K562 (cell line): ENCODE measurements around the gene IDUA. TPM values are rescaled to one million over a fixed set of nuclear protein-coding genes. Genes with fewer than 3 reads are reported as not detected.

Source experiments
- BDP1 ChIP-seq: IDR thresholded peaks from 3 replicates; pipeline ENCODE4 v1.6.1; 2011; ENCODE audit not compliant: insufficient read length, insufficient read depth
- BRD4 ChIP-seq: fragments of 200-600 bp; sonication (generic); IDR thresholded peaks from 2 replicates; pipeline ENCODE4 v1.6.1; 2017; ENCODE audit warnings: inconsistent platforms
- CTBP1 ChIP-seq: fragments of 450-650 bp; IDR thresholded peaks from 2 replicates; pipeline ENCODE4 v1.6.1; 2016; ENCODE audit warnings: borderline replicate concordance
- DMBX1 ChIP-seq: fragments of 250-450 bp; sonication (Bioruptor Pico); IDR thresholded peaks from 2 replicates; pipeline ENCODE4 v1.8.0; 2022; ENCODE audit warnings: inconsistent platforms, mild to moderate bottlenecking, moderate library complexity, borderline replicate concordance
- EP400 ChIP-seq: fragments of 450-650 bp; IDR thresholded peaks from 2 replicates; pipeline ENCODE4 v1.6.1; 2017; ENCODE audit warnings: antibody characterized with exemption, mild to moderate bottlenecking, moderate library complexity
- GATA2 ChIP-seq: sonication (generic); formaldehyde crosslinking; IDR thresholded peaks from 2 replicates; pipeline ENCODE4 v1.4.0; 2020; ENCODE audit warnings: mild to moderate bottlenecking, missing genetic modification reagents
- HLTF ChIP-seq: fragments of 450-650 bp; IDR thresholded peaks from 2 replicates; pipeline ENCODE4 v1.6.1; 2016
- HNRNPK ChIP-seq: fragments of 200-400 bp; formaldehyde crosslinking; IDR thresholded peaks from one replicate; pipeline ENCODE4 v1.6.1; 2018; ENCODE audit warnings: mild to moderate bottlenecking, low read depth, low read length; ENCODE audit not compliant: poor library complexity, severe bottlenecking
- IFI16 ChIP-seq: fragments of 250-450 bp; sonication (Bioruptor Pico); IDR thresholded peaks from 2 replicates; pipeline ENCODE4 v2.1.2; 2022; ENCODE audit warnings: mild to moderate bottlenecking, inconsistent platforms
- IRF2 ChIP-seq: sonication (generic); formaldehyde crosslinking; IDR thresholded peaks from 2 replicates; pipeline ENCODE4 v1.8.1; 2022; ENCODE audit warnings: mild to moderate bottlenecking, missing genetic modification reagents
- NRF1 ChIP-seq, 2 experiments: fragments of 450-650 bp; IDR thresholded peaks in 1 of 2; conservative IDR thresholded peaks in 1 of 2; 2 replicates each; pipeline ENCODE4 v1.6.1; 2014; ENCODE audit warnings: mild to moderate bottlenecking in 2 of 2
- PHB ChIP-seq: fragments of 250-450 bp; sonication (Bioruptor Pico); IDR thresholded peaks from 2 replicates; pipeline ENCODE4 v1.5.0; 2021
- RFX5 ChIP-seq: IDR thresholded peaks from 2 replicates; pipeline ENCODE4 v1.6.1; 2011; ENCODE audit warnings: low read depth, mild to moderate bottlenecking, improper control_type of control experiment, low read length
- TAF9B ChIP-seq: fragments of 450-650 bp; IDR thresholded peaks from 2 replicates; pipeline ENCODE4 v1.6.1; 2018; ENCODE audit warnings: mild to moderate bottlenecking; ENCODE audit not compliant: partially characterized antibody
- polyA plus RNA-seq, 8 experiments: library from polyadenylated mRNA; depleted of rRNA in 4 of 8; stranded (reverse) in 5 of 8; unstranded in 3 of 8; fragments of >200 nt; fragmentation: Nextera tagmentation in 2 of 8; fragmentation: Illumina TruSeq in 1 of 8; extraction: Ambion mirVana in 2 of 8; extraction: Trizol in 1 of 8; gene quantifications; 2 replicates each; pipeline versions ENCODE4 v1.2.1 to v1.2.3, GENCODE V29; 2011 to 2014; ENCODE audit warnings: inconsistent platforms in 1 of 8, missing spikeins in 1 of 8
- total RNA-seq, 7 experiments: library from RNA; depleted of rRNA in 6 of 7; stranded (reverse); fragments of >200 nt in 6 of 7; fragmentation: Illumina TruSeq in 2 of 7; extraction: Trizol in 2 of 7; gene quantifications; 2 replicates each; pipeline versions ENCODE4 v1.2.1 to v1.2.3, GENCODE V29; 2011 to 2021; ENCODE audit warnings: low replicate concordance in 1 of 7
- TF ChIP-seq, protein P1 (sequence below): fragments of 450-650 bp; IDR thresholded peaks from 2 replicates; pipeline ENCODE4 v1.7.0; 2016; ENCODE audit warnings: borderline replicate concordance
- TF ChIP-seq, protein P2 (sequence below): sonication (generic); formaldehyde crosslinking; IDR thresholded peaks from 2 replicates; pipeline ENCODE4 v1.8.1; 2023; ENCODE audit warnings: mild to moderate bottlenecking, missing genetic modification reagents
- TF ChIP-seq, protein P3 (sequence below): fragments of 450-650 bp; IDR thresholded peaks from 2 replicates; pipeline ENCODE4 v1.6.1; 2016; ENCODE audit warnings: antibody characterized with exemption
- TF ChIP-seq, protein P4 (sequence below): sonication (generic); formaldehyde crosslinking; IDR thresholded peaks from 2 replicates; pipeline ENCODE4 v1.5.0; 2020; ENCODE audit warnings: missing genetic modification reagents
- TF ChIP-seq, protein P5 (sequence below): sonication (generic); formaldehyde crosslinking; IDR thresholded peaks from 2 replicates; pipeline ENCODE4 v1.8.0; 2022; ENCODE audit warnings: mild to moderate bottlenecking, missing genetic modification reagents
- TF ChIP-seq, protein P6 (sequence below): sonication (generic); formaldehyde crosslinking; IDR thresholded peaks from 2 replicates; pipeline ENCODE4 v1.9.0; 2022; ENCODE audit warnings: mild to moderate bottlenecking, missing genetic modification reagents
- TF ChIP-seq, protein P7 (sequence below): fragments of 450-650 bp; conservative IDR thresholded peaks from 2 replicates; pipeline ENCODE4 v1.6.1; 2016; ENCODE audit warnings: missing genetic modification characterization, low read depth, mild to moderate bottlenecking, missing compliant biosample characterization, moderate library complexity

The IDUA gene
- total and polyA plus RNA-seq, 9 of the 15 experiments (the other 6 are each of a cell fraction or from before 2014, with no cell fraction given): 0.04 to 16.1 (median 1.2) TPM

DNA sequence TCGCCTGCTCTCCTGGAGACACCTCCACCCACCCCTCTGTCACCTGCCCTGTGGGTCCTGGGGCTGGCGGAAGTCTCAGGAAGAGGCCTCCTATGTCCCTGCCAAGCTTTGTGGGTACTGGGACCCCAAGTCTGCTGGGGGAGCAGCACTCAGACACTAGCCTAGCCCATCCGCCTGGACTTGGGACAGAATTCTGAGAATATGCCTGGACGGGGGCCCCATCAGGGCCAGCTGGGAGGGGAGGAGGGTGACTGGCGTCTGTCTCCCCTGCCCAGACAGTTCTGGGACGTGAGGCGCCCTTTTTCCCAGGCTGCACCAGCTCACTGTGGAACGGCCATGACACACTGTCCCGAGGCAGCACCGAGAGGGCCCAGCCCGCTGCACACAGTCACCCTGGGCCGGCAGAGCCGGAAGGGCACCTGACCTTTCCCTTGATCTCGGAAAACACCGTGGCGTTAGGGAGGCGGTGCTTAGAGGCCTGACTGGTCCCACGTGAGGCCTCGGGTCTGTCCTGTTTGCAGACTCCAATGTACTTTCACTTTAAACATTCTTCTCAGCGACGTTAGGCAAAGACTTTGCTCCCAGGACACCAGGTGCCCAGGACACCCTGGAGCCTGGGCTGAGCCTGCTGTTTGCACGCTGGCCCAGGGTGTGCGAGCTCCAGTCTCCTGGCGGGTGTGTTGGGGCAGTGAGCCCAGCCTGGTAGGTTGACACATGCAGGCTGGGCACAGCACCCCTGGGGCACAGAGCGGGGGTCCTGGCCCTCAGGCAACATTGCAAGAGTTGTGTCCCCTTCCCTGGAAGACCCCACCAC is 5.7 kb downstream of the IDUA start (continued):
- no peak for TF ChIP-seq BRD4
- no peak for TF ChIP-seq IFI16 (CRISPR knock-in tag)
- peak; percentile 69; the same call in 1 of the 2 replicates for TF ChIP-seq EP400
- TF ChIP-seq CTBP1: peak; percentile 51
- no peak for TF ChIP-seq HNRNPK
- TF ChIP-seq, protein P1, sequence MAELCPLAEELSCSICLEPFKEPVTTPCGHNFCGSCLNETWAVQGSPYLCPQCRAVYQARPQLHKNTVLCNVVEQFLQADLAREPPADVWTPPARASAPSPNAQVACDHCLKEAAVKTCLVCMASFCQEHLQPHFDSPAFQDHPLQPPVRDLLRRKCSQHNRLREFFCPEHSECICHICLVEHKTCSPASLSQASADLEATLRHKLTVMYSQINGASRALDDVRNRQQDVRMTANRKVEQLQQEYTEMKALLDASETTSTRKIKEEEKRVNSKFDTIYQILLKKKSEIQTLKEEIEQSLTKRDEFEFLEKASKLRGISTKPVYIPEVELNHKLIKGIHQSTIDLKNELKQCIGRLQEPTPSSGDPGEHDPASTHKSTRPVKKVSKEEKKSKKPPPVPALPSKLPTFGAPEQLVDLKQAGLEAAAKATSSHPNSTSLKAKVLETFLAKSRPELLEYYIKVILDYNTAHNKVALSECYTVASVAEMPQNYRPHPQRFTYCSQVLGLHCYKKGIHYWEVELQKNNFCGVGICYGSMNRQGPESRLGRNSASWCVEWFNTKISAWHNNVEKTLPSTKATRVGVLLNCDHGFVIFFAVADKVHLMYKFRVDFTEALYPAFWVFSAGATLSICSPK: no peak
- TF ChIP-seq BDP1: no peak
- TF ChIP-seq GATA2 (CRISPR knock-in tag): no peak
- TF ChIP-seq, protein P2, sequence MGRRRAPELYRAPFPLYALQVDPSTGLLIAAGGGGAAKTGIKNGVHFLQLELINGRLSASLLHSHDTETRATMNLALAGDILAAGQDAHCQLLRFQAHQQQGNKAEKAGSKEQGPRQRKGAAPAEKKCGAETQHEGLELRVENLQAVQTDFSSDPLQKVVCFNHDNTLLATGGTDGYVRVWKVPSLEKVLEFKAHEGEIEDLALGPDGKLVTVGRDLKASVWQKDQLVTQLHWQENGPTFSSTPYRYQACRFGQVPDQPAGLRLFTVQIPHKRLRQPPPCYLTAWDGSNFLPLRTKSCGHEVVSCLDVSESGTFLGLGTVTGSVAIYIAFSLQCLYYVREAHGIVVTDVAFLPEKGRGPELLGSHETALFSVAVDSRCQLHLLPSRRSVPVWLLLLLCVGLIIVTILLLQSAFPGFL (CRISPR knock-in tag): no peak
- no peak for TF ChIP-seq RFX5
- TF ChIP-seq, protein P3, sequence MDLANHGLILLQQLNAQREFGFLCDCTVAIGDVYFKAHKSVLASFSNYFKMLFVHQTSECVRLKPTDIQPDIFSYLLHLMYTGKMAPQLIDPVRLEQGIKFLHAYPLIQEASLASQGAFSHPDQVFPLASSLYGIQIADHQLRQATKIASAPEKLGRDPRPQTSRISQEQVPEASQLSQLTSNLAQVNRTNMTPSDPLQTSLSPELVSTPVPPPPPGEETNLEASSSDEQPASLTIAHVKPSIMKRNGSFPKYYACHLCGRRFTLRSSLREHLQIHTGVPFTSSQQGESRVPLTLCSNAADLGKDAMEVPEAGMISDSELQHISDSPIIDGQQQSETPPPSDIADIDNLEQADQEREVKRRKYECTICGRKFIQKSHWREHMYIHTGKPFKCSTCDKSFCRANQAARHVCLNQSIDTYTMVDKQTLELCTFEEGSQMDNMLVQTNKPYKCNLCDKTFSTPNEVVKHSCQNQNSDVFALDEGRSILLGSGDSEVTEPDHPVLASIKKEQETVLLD: peak; percentile 44; the same call in 1 of the 2 replicates
- TF ChIP-seq, protein P4, sequence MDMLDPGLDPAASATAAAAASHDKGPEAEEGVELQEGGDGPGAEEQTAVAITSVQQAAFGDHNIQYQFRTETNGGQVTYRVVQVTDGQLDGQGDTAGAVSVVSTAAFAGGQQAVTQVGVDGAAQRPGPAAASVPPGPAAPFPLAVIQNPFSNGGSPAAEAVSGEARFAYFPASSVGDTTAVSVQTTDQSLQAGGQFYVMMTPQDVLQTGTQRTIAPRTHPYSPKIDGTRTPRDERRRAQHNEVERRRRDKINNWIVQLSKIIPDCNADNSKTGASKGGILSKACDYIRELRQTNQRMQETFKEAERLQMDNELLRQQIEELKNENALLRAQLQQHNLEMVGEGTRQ (CRISPR knock-in tag): peak; percentile 94
- peak; percentile 26 for TF ChIP-seq TAF9B
- TF ChIP-seq, protein P5, sequence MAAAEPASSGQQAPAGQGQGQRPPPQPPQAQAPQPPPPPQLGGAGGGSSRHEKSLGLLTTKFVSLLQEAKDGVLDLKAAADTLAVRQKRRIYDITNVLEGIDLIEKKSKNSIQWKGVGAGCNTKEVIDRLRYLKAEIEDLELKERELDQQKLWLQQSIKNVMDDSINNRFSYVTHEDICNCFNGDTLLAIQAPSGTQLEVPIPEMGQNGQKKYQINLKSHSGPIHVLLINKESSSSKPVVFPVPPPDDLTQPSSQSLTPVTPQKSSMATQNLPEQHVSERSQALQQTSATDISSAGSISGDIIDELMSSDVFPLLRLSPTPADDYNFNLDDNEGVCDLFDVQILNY (CRISPR knock-in tag): no peak
- no peak for TF ChIP-seq IRF2 (CRISPR knock-in tag)
- no peak; the same call in 1 of the 2 replicates for TF ChIP-seq PHB (CRISPR knock-in tag)
- TF ChIP-seq, protein P6, sequence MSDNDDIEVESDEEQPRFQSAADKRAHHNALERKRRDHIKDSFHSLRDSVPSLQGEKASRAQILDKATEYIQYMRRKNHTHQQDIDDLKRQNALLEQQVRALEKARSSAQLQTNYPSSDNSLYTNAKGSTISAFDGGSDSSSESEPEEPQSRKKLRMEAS (CRISPR knock-in tag): peak; percentile 81
- TF ChIP-seq HLTF: peak; percentile 7; the same call in 1 of the 2 replicates
- peak; percentile 53 to 67 for TF ChIP-seq NRF1 (conservative IDR thresholded peaks at IDR 0.05 in 1 of 2, IDR thresholded peaks at IDR 0.05 in 1 of 2)
- no peak; the same call in 1 of the 2 replicates for TF ChIP-seq DMBX1 (CRISPR knock-in tag)
- TF ChIP-seq, protein P7, sequence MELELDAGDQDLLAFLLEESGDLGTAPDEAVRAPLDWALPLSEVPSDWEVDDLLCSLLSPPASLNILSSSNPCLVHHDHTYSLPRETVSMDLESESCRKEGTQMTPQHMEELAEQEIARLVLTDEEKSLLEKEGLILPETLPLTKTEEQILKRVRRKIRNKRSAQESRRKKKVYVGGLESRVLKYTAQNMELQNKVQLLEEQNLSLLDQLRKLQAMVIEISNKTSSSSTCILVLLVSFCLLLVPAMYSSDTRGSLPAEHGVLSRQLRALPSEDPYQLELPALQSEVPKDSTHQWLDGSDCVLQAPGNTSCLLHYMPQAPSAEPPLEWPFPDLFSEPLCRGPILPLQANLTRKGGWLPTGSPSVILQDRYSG (tag): no peak
